Glomerular endothelial cell (primary cell): Measurements from ENCODE around the gene EIF4E3. TPM values are rescaled to one million over a fixed set of nuclear protein-coding genes. Genes with fewer than 3 reads are reported as not detected.

Experiments
- DNase-seq: peaks from one replicate; pipeline ENCODE4 v3.0.0-alpha.2; 2011; ENCODE audit warnings: low read depth, low spot score; ENCODE audit errors: extremely low read depth
- total RNA-seq: library from RNA; depleted of rRNA; stranded (reverse); fragments of >200 nt; gene quantifications from 2 replicates; pipeline ENCODE4 v1.2.3, GENCODE V29; 2015

Gene EIF4E3
- total RNA-seq, 1 donor from 2014 or later: 4.7 TPM

DNA sequence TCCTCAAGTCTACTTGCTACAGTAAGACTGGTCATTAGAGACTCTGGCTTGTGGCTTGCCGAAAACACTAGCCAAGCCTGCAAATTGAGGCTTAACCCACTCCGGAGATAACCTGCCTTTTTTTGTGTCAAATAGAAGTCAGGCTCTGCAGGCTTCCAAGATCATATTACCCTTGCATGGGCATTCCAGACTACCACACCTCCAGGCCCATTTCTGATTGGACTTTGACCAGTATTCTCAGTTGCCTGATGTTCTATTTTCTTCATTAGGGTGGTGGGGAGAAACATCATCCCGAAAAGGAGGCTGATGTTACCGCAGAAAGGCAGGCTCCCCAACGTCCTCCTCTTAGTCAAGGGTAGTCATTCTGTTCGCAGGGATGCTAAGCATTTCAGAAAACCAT is 73.6 kb downstream of the EIF4E3 start:
- DNase-seq: no peak

DNA sequence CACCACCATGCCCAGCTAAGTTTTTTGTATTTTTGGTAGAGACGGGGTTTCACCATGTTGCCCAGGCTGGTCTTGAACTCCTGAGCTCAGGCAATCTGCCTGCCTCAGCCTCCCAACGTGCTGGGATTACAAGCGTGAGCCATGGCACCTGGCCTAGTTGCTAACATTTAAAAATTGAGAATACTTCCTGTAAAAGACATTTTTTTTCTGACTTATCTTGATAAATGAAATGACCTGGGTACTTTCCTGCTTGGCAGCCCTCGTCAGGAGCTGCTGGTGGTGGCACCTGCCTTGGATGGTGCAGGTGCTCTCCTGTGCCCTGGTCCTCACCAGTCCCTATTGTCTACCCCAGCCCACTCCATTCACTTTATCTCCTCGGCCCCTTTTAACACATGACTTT is 74.8 kb downstream of the EIF4E3 start:
- DNase-seq: no peak

- no peak for DNase-seq
Measured at GRCh38 chr3:71649757-71650156, 75.4 kb downstream of the EIF4E3 start.

GRCh38 chr3:71647751-71648150 is 77.5 kb downstream of the EIF4E3 start:
- no peak for DNase-seq

GRCh38 chr3:71646971-71647370 is 78.2 kb downstream of the EIF4E3 start:
- no peak for DNase-seq

- DNase-seq: no peak
Measured at GRCh38 chr3:71645140-71645539, 80.1 kb downstream of the EIF4E3 start.

DNA sequence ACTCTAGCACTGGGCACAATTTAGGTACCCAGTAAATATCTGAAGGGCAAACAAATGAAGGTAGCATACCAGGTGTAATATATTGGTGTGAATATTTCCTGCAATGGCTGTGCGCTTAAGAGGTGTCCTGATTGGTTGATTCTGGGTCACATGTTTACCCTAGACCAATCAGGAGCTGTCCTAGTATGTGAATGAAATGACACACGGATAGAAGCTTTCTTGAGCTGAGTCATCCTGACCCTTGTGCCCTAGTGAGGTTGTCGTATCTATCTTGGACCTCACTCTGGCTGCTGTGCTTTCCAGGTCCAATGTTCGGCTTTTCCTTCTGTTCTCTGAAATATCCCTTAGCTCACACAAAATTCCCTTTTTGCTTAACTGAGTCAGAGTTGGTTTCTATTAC is 83.5 kb downstream of the EIF4E3 start:
- DNase-seq: no peak

GRCh38 chr3:71640331-71640983 is 84.7 kb downstream of the EIF4E3 start:
- DNase-seq: no peak

DNA sequence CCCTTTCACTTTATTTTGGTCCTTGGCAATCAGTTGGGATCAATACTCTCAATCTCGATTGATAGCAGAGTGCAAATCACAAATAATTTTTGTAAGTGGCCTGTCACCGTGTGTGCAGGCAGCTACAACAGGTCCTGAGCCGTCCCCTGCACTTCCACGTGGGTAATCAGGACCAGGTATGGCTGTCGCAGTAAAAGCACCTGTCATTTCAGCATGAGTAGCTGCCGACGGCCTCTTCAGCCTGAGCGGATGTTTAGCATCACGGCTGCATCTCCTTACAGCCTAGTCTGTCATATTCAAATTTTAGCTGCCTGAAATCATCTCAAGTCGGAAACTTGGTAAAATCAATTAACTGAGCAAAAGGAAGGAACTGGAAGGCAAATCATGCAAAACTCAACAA is 88.7 kb downstream of the EIF4E3 start:
- DNase-seq: no peak

DNA sequence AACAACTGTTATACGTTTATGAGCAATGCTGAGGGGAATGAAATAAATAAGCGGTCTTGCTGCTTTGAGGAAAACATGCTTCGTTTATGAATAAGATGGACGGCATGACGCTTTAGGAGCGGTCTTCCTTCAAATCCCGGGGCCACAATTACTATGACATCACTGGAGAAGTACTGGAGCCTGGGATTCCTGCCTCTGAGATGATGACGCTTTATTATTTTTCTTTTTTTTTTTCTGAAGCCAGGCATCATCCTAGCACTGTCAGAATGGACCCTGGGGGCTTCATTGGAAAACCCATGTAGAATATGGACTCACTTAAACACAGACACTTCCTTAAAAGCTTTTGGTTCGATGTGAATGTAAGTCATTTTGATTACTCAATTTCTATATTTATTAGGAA is 89.2 kb downstream of the EIF4E3 start:
- DNase-seq: no peak

DNA sequence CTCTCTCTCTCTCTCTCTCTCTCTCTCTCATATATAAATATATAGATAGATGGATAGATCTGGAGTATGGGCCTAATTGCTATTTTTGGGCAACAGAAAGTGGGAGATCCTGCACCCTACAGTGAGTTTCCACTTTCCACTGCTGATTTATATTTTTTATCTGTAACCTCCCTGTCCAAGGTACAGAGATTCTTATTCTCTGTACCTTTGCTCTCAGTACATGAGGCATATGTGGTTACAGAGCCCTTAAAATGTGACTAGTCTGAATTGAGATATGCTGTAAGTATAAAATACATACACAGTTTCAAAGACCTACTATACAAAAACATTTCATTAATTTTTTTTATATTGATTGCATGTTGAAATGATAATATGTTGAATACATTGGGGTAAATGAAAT is 90.5 kb downstream of the EIF4E3 start:
- no peak for DNase-seq

DNA sequence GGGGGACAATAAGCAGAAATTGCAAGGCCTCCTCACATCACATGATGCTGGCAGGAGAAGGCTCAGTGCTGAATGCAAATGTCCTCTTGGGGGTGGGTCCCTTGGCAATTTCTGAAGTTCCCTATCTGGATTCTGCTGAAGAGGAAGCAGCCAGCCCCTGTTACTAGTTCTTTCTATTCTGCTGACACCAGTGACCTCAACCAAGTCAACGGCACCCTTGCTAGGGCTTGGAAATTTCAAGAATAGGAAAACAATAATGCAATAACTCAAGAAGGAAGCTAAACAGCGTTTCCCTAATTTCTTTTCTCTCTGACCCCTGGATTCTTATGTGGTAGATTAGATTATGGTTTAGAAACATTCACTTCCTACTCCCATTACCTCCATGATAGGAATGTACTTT is 95.5 kb downstream of the EIF4E3 start:
- no peak for DNase-seq

DNA sequence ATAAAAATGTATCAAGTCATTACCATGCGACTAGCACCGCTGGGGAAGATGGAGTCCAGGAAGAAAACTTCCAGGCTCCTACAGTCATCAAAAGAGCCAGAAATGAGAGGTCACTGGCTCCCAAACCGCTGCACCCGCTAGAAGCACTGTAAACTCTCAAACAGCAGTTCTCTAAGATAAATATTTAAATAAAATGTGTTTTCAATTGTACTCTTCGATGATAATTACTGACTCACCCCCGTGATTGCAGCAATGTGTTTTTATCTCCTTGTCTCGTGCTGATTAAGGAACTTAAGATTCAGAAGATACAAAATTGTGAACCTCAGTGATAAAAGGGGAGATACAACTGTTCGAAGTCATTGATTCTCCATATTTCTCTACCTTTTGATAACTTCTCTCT is 95.9 kb downstream of the EIF4E3 start:
- no peak for DNase-seq

DNA sequence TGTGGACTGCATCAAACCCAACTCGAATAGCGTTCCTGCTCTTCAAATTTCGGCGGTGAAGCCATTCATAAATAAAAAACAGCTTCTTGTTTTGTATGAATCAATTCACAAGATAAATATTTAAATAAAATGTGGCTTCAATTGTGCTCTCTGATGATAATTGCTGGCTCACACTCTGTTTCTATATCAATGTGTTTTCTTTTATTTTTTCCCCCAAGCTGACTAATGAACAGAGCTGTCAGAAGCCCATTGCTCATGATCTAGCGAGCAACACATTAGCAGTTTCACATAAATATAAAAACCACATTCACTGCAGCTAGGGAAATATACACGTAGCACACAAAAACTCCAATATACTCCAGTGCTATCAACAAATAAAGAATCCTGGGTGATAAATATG is 96.7 kb downstream of the EIF4E3 start:
- no peak for DNase-seq

- DNase-seq: no peak
Measured at GRCh38 chr3:71625676-71626075, 99.5 kb downstream of the EIF4E3 start.

Other genes starting within 250 kb of the EIF4E3 start
- gene FOXP1, start 141.7 kb downstream of the EIF4E3 start, total RNA-seq: 32.6 and 54.8 TPM in 2 replicates
- gene GPR27, start 28.5 kb upstream of the EIF4E3 start, total RNA-seq: 0.19 TPM in 1 of 2 replicates, not detected in the other
- gene PROK2, start 59.7 kb upstream of the EIF4E3 start, total RNA-seq: not detected in 2 replicates